ENCODE results near the gene PRUNE2. TPM values are rescaled to one million over a fixed set of nuclear protein-coding genes. Genes with fewer than 3 reads are reported as not detected.

The PRUNE2 gene
- total RNA-seq, 4 donors from 2014 or later, result 67.6 to 105 (median 95.6) TPM

DNA sequence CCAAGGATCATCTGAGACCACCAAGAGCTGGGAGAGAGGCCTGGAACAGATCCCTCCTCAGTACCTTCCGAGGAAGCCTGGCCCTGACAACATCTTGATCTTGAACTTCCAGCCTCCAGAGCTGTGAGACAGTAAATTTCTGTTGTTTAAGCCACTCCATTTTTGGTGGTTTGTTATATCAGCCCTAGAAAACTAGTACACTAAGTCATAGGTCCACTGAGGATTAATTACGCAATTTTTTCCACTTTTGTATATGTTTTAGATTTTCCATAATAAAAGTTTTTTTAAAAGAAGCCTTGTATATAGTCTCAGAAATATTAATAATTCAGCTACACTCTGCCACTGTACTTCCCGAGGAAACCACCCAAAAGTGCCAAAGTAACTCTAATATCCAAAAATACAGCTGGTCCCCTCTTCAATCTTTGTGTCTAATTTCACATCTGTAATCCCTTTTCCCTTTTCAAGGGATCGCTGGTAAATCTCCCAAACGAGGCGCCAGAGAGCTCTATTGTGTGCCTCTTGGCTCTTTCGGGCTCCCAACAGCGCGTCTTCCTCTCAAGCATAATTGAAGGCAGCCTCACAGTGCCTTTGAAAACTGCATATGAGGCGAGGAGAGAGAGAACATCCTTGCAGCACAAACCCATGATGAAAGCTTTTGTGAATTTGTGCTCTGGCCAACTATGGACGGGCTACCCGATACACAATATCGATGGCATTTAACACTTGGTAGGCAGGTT lies 32.7 kb downstream of the PRUNE2 start:
- in situ Hi-C loops (cut with MboI; ENCODE audit: low pct_ligation_motif_present in 1 of 4, low pct_unique_long_range_greater_than_20kb in 1 of 4, low sequenced_read_pairs in 3 of 4), result no loop called here

GRCh38 chr9:76868897-76869296 lies 37.0 kb downstream of the PRUNE2 start:
- H3K4me3 ChIP-seq, result peak overlapping the region in 1 of 4 donors; percentile 7
- no peaks in the 10 kb centered on the region for H3K27me3 ChIP-seq
- peaks cover 0 to 10% (median 2%) of the 10 kb centered on the region in 4 donors for H3K4me1 ChIP-seq
- H3K36me3 ChIP-seq, result no peaks in the 10 kb centered on the region
- in situ Hi-C loops (cut with MboI; ENCODE audit: low pct_ligation_motif_present in 1 of 4, low pct_unique_long_range_greater_than_20kb in 1 of 4, low sequenced_read_pairs in 3 of 4) (no loop called here), intact Hi-C loops (cut with DNase I; ENCODE audit: low total_unique reads) (no loop called here)
- TF ChIP-seq CTCF (IDR thresholded peaks at IDR 0.05) (no peak), POLR2AphosphoS5 (IDR thresholded peaks at IDR 0.05) (no peak), POLR2A (IDR thresholded peaks at IDR 0.05) (no peak), EP300 (IDR thresholded peaks at IDR 0.05; ENCODE audit: low read depth) (no peak)
- H3K9me3 ChIP-seq, result no peaks in the 10 kb centered on the region
- H3K27ac ChIP-seq, result peak overlapping the region; percentile 45 to 79 (median 69)
- 65 to 69% methylated on average over 7 to 13 of the region's 13 CpGs for WGBS, 2 donors (ENCODE audit: low coverage in 1 of 2)
- DNase-seq, result no peak

More for the DNA sequence above, 32.7 kb downstream of the PRUNE2 start:
- peaks cover 0 to 14% (median 4%) of the 10 kb centered on the region in 4 donors for H3K4me1 ChIP-seq
- intact Hi-C loops (cut with DNase I; ENCODE audit: low total_unique reads), result loop anchor here (2.0 kb wide), 1 partner anchor 36 kb away; no protein-coding TSS in a partner anchor
- no peaks in the 10 kb centered on the region for H3K9me3 ChIP-seq
- H3K27ac ChIP-seq, result peak overlapping the region; percentile 54 to 79 (median 64)
- no peak for DNase-seq
- TF ChIP-seq CTCF (IDR thresholded peaks at IDR 0.05) (no peak), POLR2AphosphoS5 (IDR thresholded peaks at IDR 0.05) (no peak), EP300 (IDR thresholded peaks at IDR 0.05; ENCODE audit: low read depth) (no peak), POLR2A (IDR thresholded peaks at IDR 0.05) (no peak)
- H3K27me3 ChIP-seq, result no peaks in the 10 kb centered on the region
- no peaks in the 10 kb centered on the region for H3K36me3 ChIP-seq
- no peak overlapping the region for H3K4me3 ChIP-seq
- 50 to 60% methylated on average over 12 to 13 of the region's 13 CpGs for WGBS, 2 donors (ENCODE audit: low coverage in 1 of 2)

DNA sequence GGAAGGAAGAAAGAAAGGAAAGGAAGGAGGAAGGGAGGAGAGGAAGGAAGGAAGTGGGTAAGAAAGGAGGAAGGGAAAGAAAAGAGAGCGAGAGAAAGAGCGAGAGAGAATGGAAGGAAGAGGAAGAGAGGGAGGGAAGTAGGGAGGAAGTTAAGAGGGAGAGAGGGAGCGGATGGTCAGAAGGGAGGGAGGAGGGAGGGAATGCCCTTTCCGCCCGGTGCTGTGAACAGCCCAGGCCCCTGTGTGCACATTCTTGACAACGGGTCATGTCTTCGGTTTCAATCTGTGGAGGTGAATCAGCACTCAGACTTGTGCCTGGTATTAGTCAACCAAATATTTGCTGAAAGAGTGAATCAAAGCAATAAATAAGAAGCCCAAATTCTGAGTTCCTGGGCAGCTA lies 39.2 kb downstream of the PRUNE2 start:
- in situ Hi-C loops (cut with MboI; ENCODE audit: low pct_ligation_motif_present in 1 of 4, low pct_unique_long_range_greater_than_20kb in 1 of 4, low sequenced_read_pairs in 3 of 4), result no loop called here
- no peaks in the 10 kb centered on the region for H3K9me3 ChIP-seq
- H3K27me3 ChIP-seq, result no peaks in the 10 kb centered on the region
- intact Hi-C loops (cut with DNase I; ENCODE audit: low total_unique reads), result no loop called here
- WGBS, 2 donors (ENCODE audit: low coverage in 1 of 2), result 59 to 72% methylated on average over 6 to 7 of the region's 7 CpGs
- no peak for DNase-seq
- H3K4me3 ChIP-seq, result no peak overlapping the region
- no peaks in the 10 kb centered on the region for H3K36me3 ChIP-seq
- H3K27ac ChIP-seq, result peak overlapping the region; percentile 45 to 79 (median 69)
- H3K4me1 ChIP-seq, result peaks cover 0 to 10% (median 2%) of the 10 kb centered on the region in 4 donors
- TF ChIP-seq CTCF (IDR thresholded peaks at IDR 0.05), result no peak
- peak; percentile 41 to 50 (median 43) for TF ChIP-seq POLR2AphosphoS5 (IDR thresholded peaks at IDR 0.05)

DNA sequence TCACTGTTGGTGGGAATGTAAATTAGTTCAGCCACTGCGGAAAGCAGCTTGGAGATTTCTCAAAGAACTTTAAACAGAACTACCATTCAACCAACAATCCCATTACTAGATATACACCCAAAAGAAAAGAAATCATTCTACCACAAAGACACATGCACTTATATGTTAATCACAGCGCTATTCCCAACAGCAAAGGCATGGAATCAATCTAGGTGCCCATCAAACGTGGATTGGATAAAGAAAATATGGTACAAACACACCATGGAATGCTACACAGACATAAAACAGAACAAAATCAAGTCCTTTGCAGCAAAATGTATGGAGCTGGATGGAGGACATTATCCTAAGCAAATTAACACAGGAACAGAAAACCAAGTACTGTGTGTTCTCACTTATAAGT lies 42.1 kb downstream of the PRUNE2 start:
- peaks cover 0 to 4% (median under 1%) of the 10 kb centered on the region in 4 donors for H3K4me1 ChIP-seq
- 65 to 68% methylated on average over 3 of the region's 3 CpGs for WGBS, 2 donors (ENCODE audit: low coverage in 1 of 2)
- intact Hi-C loops (cut with DNase I; ENCODE audit: low total_unique reads) (no loop called here), in situ Hi-C loops (cut with MboI; ENCODE audit: low pct_ligation_motif_present in 1 of 4, low pct_unique_long_range_greater_than_20kb in 1 of 4, low sequenced_read_pairs in 3 of 4) (no loop called here)
- H3K36me3 ChIP-seq, result no peaks in the 10 kb centered on the region
- H3K4me3 ChIP-seq, result no peak overlapping the region
- H3K27ac ChIP-seq, result peak overlapping the region; percentile 24 to 79 (median 60)
- H3K9me3 ChIP-seq, result no peaks in the 10 kb centered on the region
- TF ChIP-seq CTCF (IDR thresholded peaks at IDR 0.05), result no peak
- DNase-seq, result no peak
- no peaks in the 10 kb centered on the region for H3K27me3 ChIP-seq

Data from transverse colon (tissue), 4 donors.